ENCODE data around the gene APOBEC3B. TPM values are rescaled to one million over a fixed set of nuclear protein-coding genes. Genes with fewer than 3 reads are reported as not detected.
"Not testable (repeated sequence)": the region's sequence is repeated elsewhere in the genome, so short reads cannot be mapped to it uniquely, and the experiment has no call there.

The APOBEC3B gene
- total RNA-seq, 4 donors from 2014 or later = 1.1 to 5.3 (median 3.1) TPM; not detected in 1

DNA sequence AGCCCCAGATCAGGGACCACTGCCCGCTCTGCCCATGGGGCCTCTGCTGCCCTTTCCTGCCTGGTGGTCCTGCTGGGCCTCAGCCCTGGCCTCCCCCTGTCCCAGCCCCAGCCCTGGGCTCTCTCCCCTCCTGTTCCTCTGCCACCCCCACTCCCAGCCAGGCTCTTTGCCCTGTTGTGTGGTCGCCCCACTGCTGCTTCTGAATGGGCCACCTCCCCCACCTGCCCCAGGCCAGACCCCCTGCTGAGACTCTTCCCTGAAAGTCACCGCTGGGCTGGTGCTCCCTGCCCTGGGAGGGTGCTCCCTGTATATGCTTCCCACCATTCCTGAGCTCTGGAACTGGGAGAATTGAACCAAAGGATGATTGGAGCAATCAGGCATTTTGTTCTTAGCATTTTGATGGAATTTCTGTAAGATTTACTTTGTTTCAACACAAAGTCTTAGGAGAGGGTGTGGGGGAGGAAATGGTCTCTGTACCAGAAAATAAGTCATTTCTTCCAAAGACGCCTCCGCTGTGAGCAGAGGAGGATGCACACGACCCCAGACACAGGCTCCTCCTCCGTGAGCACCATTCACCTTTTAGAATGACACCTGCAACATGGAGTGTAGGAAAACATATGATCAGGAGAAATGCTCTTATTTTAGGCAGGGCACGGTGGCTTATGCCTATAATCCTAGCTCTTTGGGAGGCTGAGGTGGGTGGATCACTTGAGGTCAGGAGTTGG is 5.2 kb downstream of the APOBEC3B start:
- no peak overlapping the region for H3K4me3 ChIP-seq
- 67 to 69% methylated on average over 5 to 6 of the region's 8 CpGs for WGBS, 2 donors
- no peak for DNase-seq
- intact Hi-C loops (cut with DNase I) = loop anchor here (10.0 kb wide), 1 partner anchor 113 kb away; the partner anchor contains the start of gene CBX6
- peaks cover 0 to 6% (median 0%) of the 10 kb centered on the region in 3 donors for H3K9me3 ChIP-seq
- H3K27ac ChIP-seq = no peak overlapping the region
- H3K4me1 ChIP-seq = peaks cover 0 to 23% (median 5%) of the 10 kb centered on the region in 3 donors
- no peaks in the 10 kb centered on the region for H3K27me3 ChIP-seq
- TF ChIP-seq, protein P1, sequence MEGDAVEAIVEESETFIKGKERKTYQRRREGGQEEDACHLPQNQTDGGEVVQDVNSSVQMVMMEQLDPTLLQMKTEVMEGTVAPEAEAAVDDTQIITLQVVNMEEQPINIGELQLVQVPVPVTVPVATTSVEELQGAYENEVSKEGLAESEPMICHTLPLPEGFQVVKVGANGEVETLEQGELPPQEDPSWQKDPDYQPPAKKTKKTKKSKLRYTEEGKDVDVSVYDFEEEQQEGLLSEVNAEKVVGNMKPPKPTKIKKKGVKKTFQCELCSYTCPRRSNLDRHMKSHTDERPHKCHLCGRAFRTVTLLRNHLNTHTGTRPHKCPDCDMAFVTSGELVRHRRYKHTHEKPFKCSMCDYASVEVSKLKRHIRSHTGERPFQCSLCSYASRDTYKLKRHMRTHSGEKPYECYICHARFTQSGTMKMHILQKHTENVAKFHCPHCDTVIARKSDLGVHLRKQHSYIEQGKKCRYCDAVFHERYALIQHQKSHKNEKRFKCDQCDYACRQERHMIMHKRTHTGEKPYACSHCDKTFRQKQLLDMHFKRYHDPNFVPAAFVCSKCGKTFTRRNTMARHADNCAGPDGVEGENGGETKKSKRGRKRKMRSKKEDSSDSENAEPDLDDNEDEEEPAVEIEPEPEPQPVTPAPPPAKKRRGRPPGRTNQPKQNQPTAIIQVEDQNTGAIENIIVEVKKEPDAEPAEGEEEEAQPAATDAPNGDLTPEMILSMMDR (IDR thresholded peaks at IDR 0.05) = no peak
- no peaks in the 10 kb centered on the region for H3K36me3 ChIP-seq

DNA sequence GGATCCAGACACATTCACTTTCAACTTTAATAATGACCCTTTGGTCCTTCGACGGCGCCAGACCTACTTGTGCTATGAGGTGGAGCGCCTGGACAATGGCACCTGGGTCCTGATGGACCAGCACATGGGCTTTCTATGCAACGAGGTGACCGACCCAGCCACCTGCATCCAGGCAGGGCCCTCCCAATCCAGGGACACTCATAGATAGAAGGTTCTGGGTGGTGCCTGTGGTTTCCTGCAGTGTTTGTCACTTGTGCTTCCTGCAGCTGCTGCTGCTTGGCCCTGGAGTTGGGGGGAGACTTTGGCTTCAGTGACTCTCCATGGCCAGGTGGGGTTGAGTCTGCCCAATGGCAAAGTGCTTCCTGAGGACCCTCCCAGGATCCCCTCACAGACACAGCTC is 7.3 kb downstream of the APOBEC3B start:
- no peaks in the 10 kb centered on the region for H3K27me3 ChIP-seq
- TF ChIP-seq, protein P1 (IDR thresholded peaks at IDR 0.05) = no peak
- TF ChIP-seq POLR2A (IDR thresholded peaks at IDR 0.05) = no peak
- no peaks in the 10 kb centered on the region for H3K9me3 ChIP-seq

DNA sequence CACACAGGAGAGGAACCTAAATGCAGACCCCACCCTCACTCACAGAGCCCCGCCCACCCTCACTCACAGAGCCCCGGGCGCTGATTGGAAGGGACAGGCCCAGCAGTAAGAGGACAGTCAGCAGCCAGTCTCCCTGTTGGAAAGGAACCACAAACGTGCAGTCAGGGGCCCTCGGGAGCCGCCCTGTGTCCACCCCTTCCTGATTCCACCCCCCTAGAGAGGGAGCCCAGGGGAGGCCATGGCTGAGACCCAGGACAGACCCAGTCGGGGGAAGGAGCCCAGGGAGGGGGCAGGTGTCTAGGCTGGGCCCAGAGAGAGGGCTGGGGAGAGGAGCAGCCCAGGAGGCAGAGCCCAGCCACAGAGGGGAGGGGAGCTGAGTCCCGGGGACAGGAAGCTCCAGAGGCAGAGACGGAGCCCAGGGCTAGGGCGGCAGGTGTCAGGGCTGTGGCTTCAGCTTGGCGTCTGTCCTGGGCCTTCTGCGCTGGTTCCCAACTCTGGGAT is 10.8 kb downstream of the APOBEC3B start:
- H3K36me3 ChIP-seq; H3K27ac ChIP-seq; H3K9me3 ChIP-seq; H3K4me3 ChIP-seq; intact Hi-C loops (cut with DNase I); DNase-seq; H3K4me1 ChIP-seq: not testable (repeated sequence)
- WGBS, 2 donors = 83% methylated on average over 3 of the region's 12 CpGs; no CpG with 5 or more reads in 1 of the 2 donors
- H3K27me3 ChIP-seq = peaks cover 0 to 22% (median 0%) of the 10 kb centered on the region in 4 donors

More for the DNA sequence above, 7.3 kb downstream of the APOBEC3B start:
- Histone ChIP-seq H3K4me1 (peaks cover 0 to 15% (median 0%) of the 10 kb centered on the region in 3 donors), H3K4me3 (no peak overlapping the region), H3K27ac (no peak overlapping the region), H3K36me3 (no peaks in the 10 kb centered on the region)
- no peak for DNase-seq
- WGBS, 2 donors = no CpG with 5 or more reads among the region's 6 CpGs
- intact Hi-C loops (cut with DNase I) = loop anchor here (10.0 kb wide), 1 partner anchor 115 kb away; the partner anchor contains the start of gene CBX6

DNA sequence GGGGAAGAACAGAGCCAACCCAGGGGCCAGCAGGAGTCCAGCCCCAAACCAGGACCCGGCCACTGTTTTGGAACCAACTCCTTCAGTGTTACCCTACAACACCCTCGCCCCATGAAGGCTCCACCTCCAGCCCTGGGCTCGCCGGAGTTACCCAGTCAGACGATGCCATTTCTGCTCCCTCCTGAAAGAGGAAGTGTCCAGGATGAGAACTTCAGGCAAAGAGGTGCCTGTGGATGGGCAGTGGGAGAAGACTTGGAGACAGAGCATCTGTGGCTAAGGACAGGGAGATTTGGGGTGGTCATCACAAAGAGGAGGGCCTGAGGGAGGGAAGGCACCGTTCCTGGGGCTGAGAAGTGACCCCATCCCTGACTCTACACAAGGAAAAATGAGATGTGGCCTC is 14.0 kb downstream of the APOBEC3B start:
- TF ChIP-seq, protein P1 (IDR thresholded peaks at IDR 0.05) = no peak
- TF ChIP-seq POLR2A (IDR thresholded peaks at IDR 0.05) = no peak
- Histone ChIP-seq H3K4me1 (peaks cover 0 to 7% (median 0%) of the 10 kb centered on the region in 3 donors), H3K27me3 (peaks cover 0 to 35% (median 0%) of the 10 kb centered on the region in 4 donors), H3K4me3 (no peak overlapping the region), H3K27ac (no peak overlapping the region), H3K36me3 (no peaks in the 10 kb centered on the region), H3K9me3 (no peaks in the 10 kb centered on the region)
- WGBS, 2 donors = 79% methylated on average over 2 of the region's 6 CpGs; no CpG with 5 or more reads in 1 of the 2 donors
- intact Hi-C loops (cut with DNase I) = no loop called here
- no peak for DNase-seq

DNA sequence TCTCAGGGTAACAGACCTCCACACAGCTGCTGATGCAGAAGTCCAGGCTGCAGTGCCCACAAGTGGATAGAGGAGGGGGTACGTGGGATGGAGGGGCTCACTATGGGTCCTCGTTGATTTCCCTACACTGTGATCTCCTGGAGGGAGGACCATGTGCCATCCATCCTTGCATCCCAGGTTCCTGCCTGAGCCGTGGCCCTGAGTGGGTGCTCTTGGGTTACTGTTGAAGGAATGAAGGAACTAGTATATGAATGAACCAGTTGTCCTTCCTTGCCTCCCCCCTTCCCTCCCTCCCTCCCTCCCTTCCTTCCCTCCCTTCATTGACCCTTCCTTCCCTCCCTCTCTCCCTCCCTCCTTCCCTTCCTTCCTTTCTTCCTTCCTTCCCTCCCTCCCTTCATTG is 15.4 kb downstream of the APOBEC3B start:
- 82 to 92% methylated on average over 2 to 3 of the region's 3 CpGs for WGBS, 2 donors
- intact Hi-C loops (cut with DNase I) = no loop called here
- no peak overlapping the region for H3K27ac ChIP-seq
- no peak for DNase-seq
- H3K27me3 ChIP-seq = peaks cover 0 to 35% (median 0%) of the 10 kb centered on the region in 4 donors
- no peaks in the 10 kb centered on the region for H3K36me3 ChIP-seq
- H3K4me1 ChIP-seq = peaks cover 0 to 7% (median 0%) of the 10 kb centered on the region in 3 donors
- H3K9me3 ChIP-seq = no peaks in the 10 kb centered on the region
- TF ChIP-seq POLR2A (IDR thresholded peaks at IDR 0.05) = no peak
- TF ChIP-seq, protein P1 (IDR thresholded peaks at IDR 0.05) = no peak
- H3K4me3 ChIP-seq = no peak overlapping the region

All from esophagus squamous epithelium (tissue), 5 donors.